ENCODE data around the gene RHBDL2.
"Not testable (repeated sequence)": the region's sequence is repeated elsewhere in the genome, so short reads cannot be mapped to it uniquely, and the experiment has no call there.

Gene RHBDL2

DNA sequence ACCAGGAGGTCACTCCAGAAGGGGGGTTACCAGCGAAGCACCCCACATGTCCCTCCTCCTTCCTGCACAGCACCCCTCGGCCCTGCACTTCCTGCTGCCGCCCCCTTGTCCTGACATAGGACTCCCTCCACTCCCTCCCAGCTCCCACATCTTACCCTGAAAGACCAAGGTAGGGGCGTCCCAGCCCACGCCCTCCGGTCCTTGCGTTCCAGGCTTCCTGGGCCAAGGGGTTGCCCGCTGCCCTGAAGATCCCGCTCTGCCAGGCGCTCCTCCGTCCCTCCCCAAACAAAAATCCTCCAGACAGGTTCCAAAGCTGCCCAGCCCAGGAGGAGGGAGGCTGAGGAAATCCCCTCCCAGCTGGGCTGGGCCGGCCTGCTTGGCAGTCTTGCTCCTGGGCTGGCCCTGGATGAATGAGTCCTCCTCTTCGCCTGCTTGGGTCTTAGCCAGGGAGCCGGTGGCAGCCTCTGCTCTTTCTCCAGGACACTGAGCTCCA lies at the start of gene RHBDL2:
RHBDL2 (minus strand) TSS at position 304 of the 493 bp plus-strand sequence. CDS start 22,618 bp downstream, outside the sequence.
- DNase-seq (ENCODE audit: low read depth): no peak

DNA sequence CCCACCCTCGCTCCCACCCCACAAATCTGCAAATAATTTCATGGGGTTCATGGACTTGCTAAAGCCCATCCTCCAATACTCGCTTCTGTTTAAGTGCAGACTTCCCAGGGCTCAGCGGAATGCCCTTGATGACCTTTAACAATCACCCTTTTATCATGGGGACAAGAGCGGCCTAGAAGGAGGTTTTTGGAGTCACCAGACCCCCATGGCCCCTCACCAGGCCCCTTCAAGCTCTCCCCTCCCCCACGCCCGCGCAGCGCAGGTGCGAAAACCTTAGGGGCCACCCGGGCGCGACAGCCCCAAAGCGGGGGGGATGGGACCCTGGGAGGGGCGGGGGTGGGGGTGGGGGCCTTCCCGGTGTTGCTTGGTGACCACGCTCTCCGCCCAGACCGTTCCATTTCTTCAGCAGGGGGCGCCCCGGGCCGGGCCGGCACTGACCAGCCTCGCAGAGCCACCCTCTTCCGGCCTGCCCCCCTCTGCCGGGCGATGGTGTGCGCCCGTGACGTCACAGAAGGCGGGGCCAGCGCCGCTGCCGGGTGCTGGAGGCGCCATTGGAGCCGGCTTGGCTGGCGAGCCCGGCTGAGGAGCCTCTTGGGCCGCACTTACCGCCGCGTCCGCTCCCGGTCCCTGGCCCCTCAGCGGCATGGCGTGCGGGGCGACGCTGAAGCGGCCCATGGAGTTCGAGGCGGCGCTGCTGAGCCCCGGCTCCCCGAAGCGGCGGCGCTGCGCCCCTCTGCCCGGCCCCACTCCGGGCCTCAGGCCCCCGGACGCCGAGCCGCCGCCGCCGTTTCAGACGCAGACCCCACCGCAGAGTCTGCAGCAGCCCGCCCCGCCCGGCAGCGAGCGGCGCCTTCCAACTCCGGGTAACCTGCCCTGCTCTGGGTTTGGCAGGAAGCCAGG lies 49.4 kb upstream of the RHBDL2 start, which contains the start of gene AKIRIN1:
AKIRIN1 (plus strand) TSS at position 539 of the 900 bp plus-strand sequence; CDS start at position 644, 105 bp downstream.
- DNase-seq (ENCODE audit: low read depth): peak; percentile 95

- no peak for DNase-seq (ENCODE audit: low read depth)
Measured at GRCh38 chr1:38990386-38990737, 48.7 kb upstream of the RHBDL2 start.

- no peak for DNase-seq (ENCODE audit: low read depth)
Measured at GRCh38 chr1:38989979-38990378, 48.3 kb upstream of the RHBDL2 start.

DNA sequence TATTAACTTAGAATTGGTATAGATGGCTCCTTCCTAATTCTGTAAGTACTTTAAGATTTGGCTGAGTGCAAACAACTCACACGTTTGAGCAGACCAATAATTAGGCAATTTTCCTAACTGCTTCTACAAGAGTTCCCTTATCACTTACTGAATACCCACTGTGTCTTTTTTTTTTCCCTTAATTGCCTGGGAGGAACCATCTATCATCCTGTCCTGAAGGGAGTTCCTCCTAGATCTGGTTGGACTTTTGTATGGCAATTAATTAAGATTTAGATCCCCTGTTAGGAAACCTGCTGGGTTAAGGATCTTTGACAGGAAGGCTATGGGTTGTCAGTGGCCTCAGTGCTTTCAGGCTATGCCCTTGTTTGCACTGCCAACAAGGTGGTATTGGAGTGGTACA lies 37.8 kb upstream of the RHBDL2 start:
- DNase-seq (ENCODE audit: low read depth): not testable (repeated sequence)

DNA sequence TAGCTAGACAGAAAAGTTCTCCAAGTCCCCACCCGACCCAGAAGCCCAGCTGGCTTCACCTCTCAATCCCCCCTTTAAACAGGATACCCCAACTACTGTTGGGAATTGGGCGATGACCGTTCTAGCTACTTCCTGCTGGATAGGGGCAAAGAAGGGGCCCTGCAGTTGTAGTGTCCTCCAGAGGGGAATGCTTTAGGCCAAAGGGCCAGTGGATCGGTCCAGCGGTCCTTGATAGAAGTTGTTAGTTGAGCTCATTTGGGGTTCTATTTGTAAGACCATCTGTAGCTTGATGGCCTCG lies 36.6 kb upstream of the RHBDL2 start:
- DNase-seq (ENCODE audit: low read depth): not testable (repeated sequence)

- not testable (repeated sequence) for DNase-seq (ENCODE audit: low read depth)
Measured at GRCh38 chr1:38977399-38978244, 36.0 kb upstream of the RHBDL2 start.

DNA sequence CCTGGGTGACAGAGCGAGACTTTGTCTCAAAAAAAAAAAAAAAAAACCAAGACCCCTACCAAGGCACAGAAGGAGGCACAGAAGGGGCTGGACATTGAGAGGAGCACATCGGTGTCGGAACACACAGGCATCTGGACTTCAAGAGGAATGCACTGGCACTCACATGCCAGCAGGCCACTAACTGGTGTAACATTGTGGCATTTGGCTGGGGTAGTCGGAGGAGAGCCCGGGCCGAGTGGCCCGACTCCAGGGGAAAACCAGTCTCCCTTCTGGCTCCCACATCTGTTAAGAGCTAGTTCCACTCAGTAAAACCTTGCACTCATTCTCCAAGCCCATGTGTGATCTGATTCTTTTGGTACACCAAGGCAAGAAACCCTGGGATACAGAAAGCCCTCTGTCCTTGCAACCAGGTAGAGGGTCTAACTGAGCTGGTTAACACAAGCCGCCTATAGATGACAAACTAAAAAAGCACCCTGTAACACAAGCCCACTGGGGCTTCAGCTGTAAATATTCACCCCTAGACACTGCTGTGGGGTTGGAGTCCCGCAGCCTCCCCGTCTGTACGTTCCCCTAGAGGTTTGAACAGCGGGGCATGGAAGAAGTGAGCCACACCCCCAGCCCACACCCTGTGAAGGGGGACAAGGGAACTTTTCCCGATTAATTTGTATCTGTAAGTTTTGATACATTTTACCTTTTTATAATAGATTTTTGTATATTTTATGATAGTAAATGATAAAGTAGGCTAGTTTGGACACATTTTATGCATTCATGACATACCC lies 32.2 kb upstream of the RHBDL2 start:
- DNase-seq (ENCODE audit: low read depth): no peak

GRCh38 chr1:38973145-38973544 lies 31.5 kb upstream of the RHBDL2 start:
- not testable (repeated sequence) for DNase-seq (ENCODE audit: low read depth)

DNA sequence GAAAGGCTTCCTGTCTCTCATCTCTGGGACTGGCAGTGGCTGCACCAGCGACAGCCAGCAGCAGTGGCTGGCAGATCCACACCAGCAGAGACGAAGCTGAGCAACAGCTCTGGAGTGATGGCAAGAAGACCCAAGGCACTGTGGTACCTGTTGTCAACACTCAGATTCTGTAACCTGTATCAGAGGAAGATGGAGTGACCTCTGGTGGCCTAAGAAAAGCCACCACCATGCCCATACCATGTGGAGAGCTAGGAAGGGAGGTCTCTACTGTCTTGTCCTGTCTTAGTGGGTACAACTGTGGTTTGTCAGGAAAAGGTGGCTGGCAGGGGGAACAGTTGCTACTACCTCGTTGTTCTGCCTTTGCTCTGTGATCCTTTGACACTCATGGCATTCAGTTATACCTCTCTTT lies 22.5 kb upstream of the RHBDL2 start:
- DNase-seq (ENCODE audit: low read depth): no peak

DNA sequence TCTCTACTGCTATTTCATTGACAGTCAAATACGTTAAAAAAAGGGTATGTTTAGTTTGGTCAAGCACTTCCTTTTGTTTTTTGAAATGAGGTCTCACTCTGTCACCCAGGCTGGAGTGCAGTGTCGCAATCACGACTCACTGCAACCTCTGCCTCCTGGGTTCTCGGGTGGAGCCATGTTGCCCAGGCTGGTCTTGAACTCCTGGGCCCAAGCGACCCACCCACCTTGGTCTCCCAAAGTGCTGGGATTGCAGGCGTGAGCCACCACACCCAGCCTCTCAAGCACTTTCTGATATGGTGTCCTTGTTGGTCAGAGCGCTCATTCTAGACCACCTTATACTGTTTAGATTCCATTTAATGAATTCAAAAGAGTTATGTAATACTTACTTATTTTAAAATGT lies 20.9 kb upstream of the RHBDL2 start:
- no peak for DNase-seq (ENCODE audit: low read depth)

- DNase-seq (ENCODE audit: low read depth): no peak
Measured at GRCh38 chr1:38962113-38962512, 20.5 kb upstream of the RHBDL2 start.

DNA sequence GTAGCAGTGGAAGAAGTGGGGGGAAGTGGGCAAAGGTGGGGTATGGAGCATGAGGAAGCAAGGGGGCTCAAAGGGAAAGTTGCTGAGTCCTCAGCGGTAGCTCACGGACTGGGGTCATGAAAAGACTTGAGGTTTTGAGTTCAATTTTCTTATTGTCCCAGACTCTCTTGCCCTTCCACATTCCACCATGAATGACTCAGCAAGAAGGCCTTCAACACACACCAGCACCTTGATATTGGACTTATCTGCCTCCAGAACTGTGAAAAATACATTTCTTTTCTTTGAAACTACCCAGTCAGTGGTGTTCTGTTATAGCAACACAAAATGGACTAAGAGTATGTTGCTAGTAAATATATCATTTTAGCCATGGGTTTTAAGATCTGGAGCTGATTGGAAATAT lies 17.3 kb upstream of the RHBDL2 start:
- no peak for DNase-seq (ENCODE audit: low read depth)

- no peak for DNase-seq (ENCODE audit: low read depth)
Measured at GRCh38 chr1:38953433-38953860, 11.8 kb upstream of the RHBDL2 start.

DNA sequence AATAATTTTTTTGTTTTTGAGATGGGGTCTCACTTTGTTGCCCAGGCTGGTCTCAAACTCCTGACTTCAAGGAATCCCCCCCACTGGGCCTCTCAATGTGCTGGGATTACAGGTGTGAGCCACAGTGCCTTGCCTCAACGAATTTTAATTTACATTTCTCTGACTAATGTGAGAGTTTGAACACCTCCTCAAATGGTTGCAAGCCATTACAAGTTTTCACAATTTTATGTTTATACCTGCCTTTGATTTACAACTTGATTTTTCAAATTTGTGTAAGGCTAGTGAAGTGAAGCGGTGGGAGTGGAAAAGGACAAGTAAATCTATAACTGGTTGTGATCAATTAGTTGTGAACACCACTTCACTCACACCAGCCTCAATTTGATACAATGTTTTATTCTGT lies 8.9 kb upstream of the RHBDL2 start:
- no peak for DNase-seq (ENCODE audit: low read depth)

- no peak for DNase-seq (ENCODE audit: low read depth)
Measured at GRCh38 chr1:38944547-38944946, 2.9 kb upstream of the RHBDL2 start.

DNA sequence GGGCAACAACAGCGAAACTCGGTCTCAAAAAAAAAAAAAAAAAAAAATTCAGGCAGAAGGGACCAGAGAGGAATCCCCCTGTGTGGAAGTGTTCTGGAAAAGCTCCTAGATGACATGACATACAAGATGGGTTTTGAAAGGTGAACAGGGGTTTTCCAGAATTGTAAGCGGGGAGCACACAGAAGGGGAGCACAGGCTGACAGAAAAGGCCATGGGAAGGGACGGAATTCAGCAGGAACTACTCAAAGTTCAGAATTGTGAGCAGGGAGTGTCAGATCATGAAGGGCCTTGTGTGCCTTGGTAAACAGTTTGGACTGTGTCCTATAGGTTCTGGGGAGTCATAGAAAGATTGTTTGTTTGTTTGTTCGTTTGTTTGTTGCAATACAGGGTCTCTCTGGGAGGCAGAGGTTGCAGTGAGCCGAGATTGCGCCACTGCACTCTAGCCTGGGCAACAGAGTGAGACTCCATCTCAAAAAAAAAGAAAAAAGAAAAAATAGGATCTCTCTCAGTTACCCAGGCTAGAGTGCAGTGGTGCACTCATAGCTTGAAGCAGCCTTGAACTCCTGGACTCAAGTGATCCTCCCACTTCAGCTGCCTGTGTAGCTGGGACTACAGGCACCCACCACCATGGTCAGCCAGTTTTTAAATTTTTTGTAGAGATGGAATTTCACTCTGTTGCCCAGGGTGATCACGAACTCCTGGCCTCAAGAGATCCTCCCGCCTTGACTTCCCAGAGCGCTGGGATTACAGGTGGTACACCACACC lies 1.2 kb upstream of the RHBDL2 start:
- no peak for DNase-seq (ENCODE audit: low read depth)

DNA sequence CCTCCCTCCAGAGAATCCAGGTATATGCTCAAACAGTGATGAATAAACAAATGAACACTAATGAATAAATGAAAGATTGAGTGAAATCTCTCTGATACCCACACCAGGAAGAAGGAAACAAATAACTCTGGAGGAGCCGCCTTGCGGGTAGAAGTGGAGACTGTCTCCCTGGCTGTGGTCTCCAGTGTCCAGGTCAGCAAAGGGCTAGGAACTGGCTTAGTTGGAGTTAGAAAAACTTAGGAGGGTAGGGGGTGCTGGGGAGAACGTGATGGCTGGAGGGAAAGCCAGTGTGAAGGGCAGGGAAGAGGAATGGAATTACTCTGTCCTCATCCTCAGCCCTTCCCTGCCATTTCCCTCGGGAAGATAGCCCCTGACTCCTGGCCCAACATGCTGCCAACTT lies 537 bp downstream of the RHBDL2 start:
- no peak for DNase-seq (ENCODE audit: low read depth)

GRCh38 chr1:38940339-38941047 lies 1.1 kb downstream of the RHBDL2 start:
- no peak for DNase-seq (ENCODE audit: low read depth)

DNA sequence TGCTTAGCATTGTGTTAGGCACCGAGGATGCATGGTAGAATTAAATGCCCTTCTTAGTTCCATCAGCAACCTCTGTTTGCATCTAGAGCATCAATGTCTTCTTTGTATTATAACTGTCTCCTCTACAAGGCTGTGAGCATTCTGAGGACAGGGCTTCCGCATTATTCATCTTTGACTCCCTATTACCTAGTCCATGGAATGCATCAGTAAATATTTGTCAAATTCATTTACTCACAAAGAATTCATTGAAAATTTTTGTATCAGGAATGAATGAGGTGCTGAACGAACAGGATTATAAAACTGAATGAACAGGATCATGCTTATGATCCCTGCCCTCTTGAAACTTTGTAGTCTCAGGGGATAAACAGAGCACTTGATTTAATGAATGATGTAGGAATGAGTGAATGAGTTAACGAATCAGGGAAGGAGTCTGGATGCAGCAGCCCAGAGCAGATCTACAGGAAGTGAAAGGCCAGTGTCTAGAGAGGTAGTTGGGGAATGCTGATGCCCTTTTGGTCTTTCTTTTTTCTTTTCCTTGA lies 2.8 kb downstream of the RHBDL2 start:
- DNase-seq (ENCODE audit: low read depth): no peak

Measured in CMK (cell line).